GM12878 (cell line): Measurements from ENCODE around the gene VWA3B. TPM values are rescaled to one million over a fixed set of nuclear protein-coding genes. Genes with fewer than 3 reads are reported as not detected.

Source experiments
- ATAC-seq: fragments of 200-7000 bp; cut with Tn5 transposase; 3 replicates; pipeline ENCODE4 v1.9.1; 2020; ENCODE audit warnings: mild to moderate bottlenecking, moderate library complexity
- BruUV-seq: library from RNA; stranded (reverse); fragments of 400-500 nt; replicated peaks from 2 replicates; lab custom pipeline; 2021; lab: Mats Ljungman, UMichigan
- CTCF ChIA-PET: fragments of 300-600 bp; sonication (Branson Sonifier 250); formaldehyde crosslinking; extraction: SDS; loops from one replicate; lab custom pipeline; 2021; ENCODE audit warnings: inconsistent platforms; lab: Yijun Ruan, JAX
- POLR2A ChIA-PET: fragments of 350-600 bp; formaldehyde crosslinking; extraction: SDS; loops from one replicate; lab custom pipeline; 2021; ENCODE audit warnings: inconsistent platforms; lab: Charles Lee
- RAD21 ChIA-PET: fragments of 300-600 bp; sonication (Branson Sonifier 250); formaldehyde crosslinking; loops from one replicate; lab custom pipeline; 2023; ENCODE audit warnings: antibody characterized with exemption; ENCODE audit not compliant: unreplicated experiment; lab: Charles Lee
- SMC1A ChIA-PET: fragments of 300-600 bp; sonication (Branson Sonifier 250); formaldehyde crosslinking; loops from one replicate; lab custom pipeline; 2023; ENCODE audit not compliant: unreplicated experiment, uncharacterized antibody; lab: Charles Lee
- DNase-seq: peaks from one replicate; pipeline ENCODE4 v3.0.0-alpha.2; 2011; ENCODE audit warnings: low read depth, low spot score
- FAIRE-seq: peaks from 3 replicates; lab custom pipeline; 2011; peaks lifted over from hg19 to GRCh38; lab: Jason Lieb, UNC
- H2AFZ ChIP-seq: 2 replicates; pipeline ENCODE4 v1.6.0; 2011; ENCODE audit warnings: low read depth, low read length, control low read depth; ENCODE audit not compliant: control insufficient read depth
- H3K27ac ChIP-seq: 2 replicates; pipeline ENCODE4 v1.5.1; 2011; ENCODE audit warnings: control low read depth; ENCODE audit not compliant: control insufficient read depth, insufficient read depth
- H3K27me3 ChIP-seq, 2 experiments: replicated peaks in 1 of 2; 2 replicates each; pipeline versions ENCODE4 v1.6.0 to v1.6.1; 2011; ENCODE audit warnings: low read length in 1 of 2; ENCODE audit not compliant: control insufficient read depth in 2 of 2, insufficient read depth in 2 of 2
- H3K36me3 ChIP-seq, 2 experiments: 2 replicates each; pipeline ENCODE4 v1.5.1; 2011; ENCODE audit warnings: low read length in 1 of 2; ENCODE audit not compliant: control insufficient read depth in 2 of 2, insufficient read depth in 2 of 2
- H3K4me1 ChIP-seq: 2 replicates; pipeline ENCODE4 v1.6.1; 2011; ENCODE audit warnings: mild to moderate bottlenecking, low read length, moderate library complexity, mixed read lengths; ENCODE audit not compliant: control insufficient read depth, insufficient read depth
- H3K4me2 ChIP-seq: 2 replicates; pipeline ENCODE4 v1.6.0; 2011; ENCODE audit warnings: control low read depth; ENCODE audit not compliant: control insufficient read depth, insufficient read depth
- H3K4me3 ChIP-seq: fragments of 200-600 bp; sonication (generic); 2 replicates; pipeline ENCODE4 v1.5.1; 2016
- H3K79me2 ChIP-seq: 2 replicates; pipeline ENCODE4 v1.6.0; 2011; ENCODE audit warnings: low read length; ENCODE audit not compliant: control insufficient read depth, insufficient read depth
- H3K9ac ChIP-seq: 2 replicates; pipeline ENCODE4 v1.8.0; 2011; ENCODE audit warnings: low read length, control low read depth, mixed read lengths; ENCODE audit not compliant: control insufficient read depth, insufficient read depth
- H3K9me3 ChIP-seq: replicated peaks from 3 replicates; pipeline ENCODE4 v1.5.1; 2011; ENCODE audit warnings: mild to moderate bottlenecking, low read length; ENCODE audit not compliant: control insufficient read depth, insufficient read depth
- H4K20me1 ChIP-seq: 2 replicates; pipeline ENCODE4 v1.6.0; 2011; ENCODE audit not compliant: control insufficient read depth, insufficient read depth
- ATF7 ChIP-seq: fragments of 450-650 bp; IDR thresholded peaks from 2 replicates; pipeline ENCODE4 v1.6.1; 2016; ENCODE audit warnings: low read depth, mild to moderate bottlenecking
- BHLHE40 ChIP-seq, 2 experiments: fragments of 450-650 bp in 1 of 2; IDR thresholded peaks; 2 replicates each; pipeline ENCODE4 v1.6.1; 2011 to 2017; ENCODE audit warnings: low read depth in 2 of 2, borderline replicate concordance in 1 of 2, improper control_type of control experiment in 1 of 2, low read length in 1 of 2, mild to moderate bottlenecking in 1 of 2
- CBX5 ChIP-seq: sonication (generic); IDR thresholded peaks from 2 replicates; pipeline ENCODE4 v1.6.1; 2016; ENCODE audit warnings: low read depth, moderate library complexity, mild to moderate bottlenecking, inconsistent platforms
- CHD4 ChIP-seq: fragments of 200-600 bp; sonication (generic); IDR thresholded peaks from 2 replicates; pipeline ENCODE4 v1.6.1; 2016; ENCODE audit warnings: mild to moderate bottlenecking
- DPF2 ChIP-seq: fragments of 450-650 bp; IDR thresholded peaks from 2 replicates; pipeline ENCODE4 v1.6.1; 2017; ENCODE audit warnings: mild to moderate bottlenecking
- GATAD2B ChIP-seq: fragments of 450-650 bp; conservative IDR thresholded peaks from 2 replicates; pipeline ENCODE4 v1.6.1; 2017; ENCODE audit warnings: low read depth, mild to moderate bottlenecking, moderate library complexity
- IKZF1 ChIP-seq: fragments of 450-650 bp; conservative IDR thresholded peaks from 2 replicates; pipeline ENCODE4 v1.6.1; 2017; ENCODE audit warnings: antibody characterized with exemption, mild to moderate bottlenecking
- IKZF2 ChIP-seq, 2 experiments: fragments of 450-650 bp; IDR thresholded peaks; 2 replicates each; pipeline ENCODE4 v1.6.1; 2017; ENCODE audit warnings: mild to moderate bottlenecking in 2 of 2, moderate library complexity in 2 of 2
- MEF2B ChIP-seq: fragments of 450-650 bp; IDR thresholded peaks from 2 replicates; pipeline ENCODE4 v1.6.1; 2018; ENCODE audit warnings: mild to moderate bottlenecking, moderate library complexity; ENCODE audit not compliant: partially characterized antibody, poor library complexity, severe bottlenecking
- MTA2 ChIP-seq: fragments of 450-650 bp; IDR thresholded peaks from 2 replicates; pipeline ENCODE4 v1.6.1; 2016; ENCODE audit warnings: low read depth, mild to moderate bottlenecking, moderate library complexity
- NBN ChIP-seq: fragments of 450-650 bp; IDR thresholded peaks from 2 replicates; pipeline ENCODE4 v1.6.1; 2016
- NR2F1 ChIP-seq: fragments of 450-650 bp; conservative IDR thresholded peaks from 2 replicates; pipeline ENCODE4 v1.6.1; 2017; ENCODE audit warnings: mild to moderate bottlenecking
- RB1 ChIP-seq: fragments of 450-650 bp; formaldehyde crosslinking; IDR thresholded peaks from 2 replicates; pipeline ENCODE4 v1.6.1; 2017; ENCODE audit warnings: mild to moderate bottlenecking, borderline replicate concordance
- RELA ChIP-seq: fragments of 450-650 bp; IDR thresholded peaks from 2 replicates; pipeline ENCODE4 v1.8.0; 2014; ENCODE audit warnings: borderline replicate concordance; ENCODE audit not compliant: partially characterized antibody
- SREBF1 ChIP-seq: IDR thresholded peaks from 2 replicates; pipeline ENCODE4 v1.6.1; 2012; ENCODE audit warnings: mild to moderate bottlenecking, low read length
- WRNIP1 ChIP-seq: IDR thresholded peaks from 2 replicates; pipeline ENCODE4 v1.6.1; 2011; ENCODE audit warnings: low read depth, low read length, improper control_type of control experiment, borderline replicate concordance
- WGBS: methylation state at CpG from one replicate; pipeline ENCODE4 v1.1.6; 2016; ENCODE audit warnings: low lambda C conversion rate; ENCODE audit not compliant: insufficient replicate concordance, insufficient coverage; ENCODE audit errors: missing lambda C conversion rate; 5-methylcytosine and 5-hydroxymethylcytosine counted together
- in situ Hi-C: fragments of 300-500 bp; cut with MboI; formaldehyde crosslinking; loops from 9 replicates; pipeline ENCODE4 v1.14.3; 2018; ENCODE audit warnings: mixed read lengths
- intact Hi-C: fragments of 100-400 bp; cut with micrococcal nuclease; formaldehyde crosslinking; loops from one replicate; pipeline ENCODE4 v1.14.2; 2022; ENCODE audit not compliant: unreplicated experiment
- polyA plus RNA-seq, 11 experiments: library from polyadenylated mRNA; depleted of rRNA in 4 of 11; unstranded in 6 of 11; stranded (reverse) in 5 of 11; fragments of >200 nt; fragmentation: Nextera tagmentation in 4 of 11; fragmentation: Illumina TruSeq in 1 of 11; extraction: Ambion mirVana in 4 of 11; extraction: Trizol in 1 of 11; gene quantifications; 1 replicate in 1 of 11; 2 replicates in 10 of 11; pipeline versions ENCODE4 v1.2.1 to v1.2.3, GENCODE V29; 2011 to 2016; ENCODE audit warnings: inconsistent platforms in 2 of 11, missing spikeins in 2 of 11, low read depth in 1 of 11
- total RNA-seq, 4 experiments: library from RNA; depleted of rRNA in 3 of 4; stranded (reverse); fragments of >200 nt in 3 of 4; fragmentation: Illumina TruSeq in 1 of 4; extraction: Trizol in 1 of 4; gene quantifications; 2 replicates each; pipeline versions ENCODE4 v1.2.1 to v1.2.3, GENCODE V29; 2013 to 2021
- TF ChIP-seq, protein P1 (sequence below): IDR thresholded peaks from 2 replicates; pipeline ENCODE4 v1.6.1; 2011; ENCODE audit warnings: mild to moderate bottlenecking, low read depth, low read length, moderate library complexity; ENCODE audit not compliant: insufficient replicate concordance
- TF ChIP-seq, protein P2 (sequence below): fragments of 450-650 bp; IDR thresholded peaks from 2 replicates; pipeline ENCODE4 v1.6.1; 2017; ENCODE audit warnings: low read depth, mild to moderate bottlenecking, moderate library complexity

The VWA3B gene
- total and polyA plus RNA-seq, 10 of the 15 experiments (the other 5 are each of a cell fraction or from before 2014, with no cell fraction given): 0.04 to 0.86 (median 0.19) TPM; not detected in 4

- Histone ChIP-seq H3K9ac (no peak overlapping the region), H3K27ac (no peak overlapping the region), H3K36me3 (no peaks in the 10 kb centered on the region), H3K27me3 (no peaks in the 10 kb centered on the region), H2AFZ (no peak overlapping the region), H4K20me1 (no peaks in the 10 kb centered on the region), H3K9me3 (no peaks in the 10 kb centered on the region; the same call in 2 of the 3 replicates), H3K4me1 (no peaks in the 10 kb centered on the region), H3K4me2 (no peak overlapping the region), H3K79me2 (no peaks in the 10 kb centered on the region), H3K4me3 (no peak overlapping the region)
- intact Hi-C loops (no loop called here), in situ Hi-C loops (no loop called here)
- SMC1A ChIA-PET: interaction anchor here (0.7 to 2.8 kb wide), 6 partner anchors 10 to 474 kb away, joined by 3 to 12 read pairs (median 5); no protein-coding TSS in a partner anchor
- no peak for TF ChIP-seq RB1
- TF ChIP-seq GATAD2B: 0 out of 2 replicates have a peak, but pooled peaks have one; percentile 40
- no peak for TF ChIP-seq CHD4
- no peak for TF ChIP-seq CBX5
- TF ChIP-seq, protein P1, sequence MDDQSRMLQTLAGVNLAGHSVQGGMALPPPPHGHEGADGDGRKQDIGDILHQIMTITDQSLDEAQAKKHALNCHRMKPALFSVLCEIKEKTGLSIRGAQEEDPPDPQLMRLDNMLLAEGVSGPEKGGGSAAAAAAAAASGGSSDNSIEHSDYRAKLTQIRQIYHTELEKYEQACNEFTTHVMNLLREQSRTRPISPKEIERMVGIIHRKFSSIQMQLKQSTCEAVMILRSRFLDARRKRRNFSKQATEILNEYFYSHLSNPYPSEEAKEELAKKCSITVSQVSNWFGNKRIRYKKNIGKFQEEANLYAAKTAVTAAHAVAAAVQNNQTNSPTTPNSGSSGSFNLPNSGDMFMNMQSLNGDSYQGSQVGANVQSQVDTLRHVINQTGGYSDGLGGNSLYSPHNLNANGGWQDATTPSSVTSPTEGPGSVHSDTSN: no peak
- peak; percentile 63 for TF ChIP-seq DPF2
- peak; percentile 30; the same call in 1 of the 2 replicates for TF ChIP-seq ATF7
- peak; percentile 60 for TF ChIP-seq MEF2B
- TF ChIP-seq, protein P2, sequence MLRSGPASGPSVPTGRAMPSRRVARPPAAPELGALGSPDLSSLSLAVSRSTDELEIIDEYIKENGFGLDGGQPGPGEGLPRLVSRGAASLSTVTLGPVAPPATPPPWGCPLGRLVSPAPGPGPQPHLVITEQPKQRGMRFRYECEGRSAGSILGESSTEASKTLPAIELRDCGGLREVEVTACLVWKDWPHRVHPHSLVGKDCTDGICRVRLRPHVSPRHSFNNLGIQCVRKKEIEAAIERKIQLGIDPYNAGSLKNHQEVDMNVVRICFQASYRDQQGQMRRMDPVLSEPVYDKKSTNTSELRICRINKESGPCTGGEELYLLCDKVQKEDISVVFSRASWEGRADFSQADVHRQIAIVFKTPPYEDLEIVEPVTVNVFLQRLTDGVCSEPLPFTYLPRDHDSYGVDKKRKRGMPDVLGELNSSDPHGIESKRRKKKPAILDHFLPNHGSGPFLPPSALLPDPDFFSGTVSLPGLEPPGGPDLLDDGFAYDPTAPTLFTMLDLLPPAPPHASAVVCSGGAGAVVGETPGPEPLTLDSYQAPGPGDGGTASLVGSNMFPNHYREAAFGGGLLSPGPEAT: peak; percentile 85
- peak; percentile 68; the same call in 1 of the 2 replicates for TF ChIP-seq NBN
- TF ChIP-seq NR2F1: peak; percentile 75
- TF ChIP-seq MTA2: peak; percentile 65
- 0 out of 2 replicates have a peak, but pooled peaks have one; percentile 44 for TF ChIP-seq WRNIP1
- TF ChIP-seq BHLHE40 (IDR thresholded peaks at IDR 0.05; ENCODE audit: borderline replicate concordance in 1 of 2, low read depth in 2 of 2, low read length in 1 of 2): 0 out of 4 replicates have a peak, but pooled peaks of 1 of the 2 experiments have one; percentile 12
- peak; percentile 93 to 95 for TF ChIP-seq IKZF2 (IDR thresholded peaks at IDR 0.05)
- TF ChIP-seq RELA: no peak
- peak; percentile 94 for TF ChIP-seq IKZF1
- no peak for TF ChIP-seq SREBF1
- POLR2A ChIA-PET: no interaction called here
- DNase-seq (no peak), ATAC-seq (peak; percentile 70), FAIRE-seq (no peak)
- 59% methylated on average over 18 of the region's 18 CpGs for WGBS
- RAD21 ChIA-PET: interaction anchor here (0.6 kb wide), 1 partner anchor 208 kb away, joined by 3 read pairs; no protein-coding TSS in a partner anchor
- CTCF ChIA-PET: interaction anchor here (0.6 to 2.6 kb wide), 2 partner anchors 11 to 25 kb away, joined by 3 to 11 read pairs; no protein-coding TSS in a partner anchor
- BruUV-seq: no TSS peak
These were observed 193.6 kb downstream of the VWA3B start for GRCh38 chr2:98280376-98281102.
